ENCODE results near the gene C1orf105.

DNA sequence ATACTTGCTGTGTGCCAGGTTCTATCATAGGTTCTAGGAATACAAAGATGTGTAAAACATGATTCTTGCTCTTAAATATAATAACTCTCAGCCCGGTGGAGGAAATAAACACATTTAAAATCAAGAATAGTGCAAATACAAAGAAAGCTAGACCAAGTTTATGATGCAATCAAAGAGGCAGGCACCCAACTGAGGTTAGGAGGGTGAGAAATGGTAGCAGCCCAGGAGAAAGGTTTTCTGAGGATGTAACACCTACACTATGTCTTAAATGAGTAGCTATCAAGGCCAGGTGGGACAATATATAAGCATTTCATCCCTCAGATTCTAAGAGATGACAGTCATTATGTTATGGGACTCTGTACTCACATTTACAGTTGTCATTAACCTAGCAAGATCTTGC, 33.1 kb downstream of the C1orf105 start:
- TF ChIP-seq ZNF274 (IDR thresholded peaks at IDR 0.05; ENCODE audit: low read depth, low read length) = no peak
- no peak for TF ChIP-seq YY1 (IDR thresholded peaks at IDR 0.05; ENCODE audit: insufficient read depth, insufficient read length)
